SK-N-SH (cell line): ENCODE data around the gene IGF2. TPM values are rescaled to one million over a fixed set of nuclear protein-coding genes. Genes with fewer than 3 reads are reported as not detected.

Experiments used
- CTCF ChIA-PET: fragments of 300-600, 350-600 bp; formaldehyde crosslinking; extraction: SDS; loops from one replicate; lab custom pipeline; 2021; lab: Yijun Ruan, JAX
- POLR2A ChIA-PET: fragments of 350-600 bp; sonication (Branson Sonifier 250); formaldehyde crosslinking; extraction: SDS; loops from one replicate; lab custom pipeline; 2020; ENCODE audit warnings: antibody characterized with exemption, inconsistent platforms; lab: Yijun Ruan, JAX
- DNase-seq: peaks from one replicate; pipeline ENCODE4 v3.0.0; 2012
- H2AFZ ChIP-seq: fragments of 200-600 bp; sonication (generic); 2 replicates; pipeline ENCODE4 v1.8.1; 2016; ENCODE audit warnings: antibody characterized with exemption, mild to moderate bottlenecking, low read depth
- H3F3A ChIP-seq: fragments of 200-600 bp; sonication (generic); replicated peaks from 2 replicates; pipeline ENCODE3; 2016; ENCODE audit warnings: antibody characterized with exemption, mild to moderate bottlenecking; ENCODE audit not compliant: insufficient read depth
- H3K27ac ChIP-seq, 2 experiments: fragments of 200-500 bp in 1 of 2; fragments of 200-600 bp in 1 of 2; sonication (Bioruptor generic) in 1 of 2; sonication (generic), shearing (Covaris generic) in 1 of 2; 2 replicates each; pipeline versions ENCODE4 v1.5.1 to v1.6.1; 2014 to 2016; ENCODE audit warnings: low read depth in 2 of 2, inconsistent platforms in 1 of 2, low read length in 1 of 2, mild to moderate bottlenecking in 1 of 2, mixed read lengths in 1 of 2
- H3K27me3 ChIP-seq: fragments of 200-600 bp; sonication (generic), shearing (Covaris generic); 2 replicates; pipeline ENCODE4 v1.6.1; 2016; ENCODE audit warnings: mixed run types; ENCODE audit not compliant: insufficient read depth
- H3K36me3 ChIP-seq, 2 experiments: fragments of 200-500 bp in 1 of 2; fragments of 200-600 bp in 1 of 2; sonication (Bioruptor generic) in 1 of 2; sonication (generic) in 1 of 2; replicated peaks in 1 of 2; 2 replicates each; pipeline versions ENCODE3 to v1.5.1; 2014 to 2016; ENCODE audit warnings: low read length in 1 of 2, mild to moderate bottlenecking in 1 of 2; ENCODE audit not compliant: insufficient read depth in 2 of 2, control insufficient read depth in 1 of 2
- H3K4me1 ChIP-seq, 2 experiments: fragments of 200-500 bp in 1 of 2; fragments of 200-600 bp in 1 of 2; sonication (Bioruptor generic) in 1 of 2; sonication (generic), shearing (Covaris generic) in 1 of 2; 2 replicates each; pipeline versions ENCODE4 v1.5.1 to v1.6.1; 2014 to 2016; ENCODE audit warnings: low read depth in 1 of 2, low read length in 1 of 2, mixed run types in 1 of 2; ENCODE audit not compliant: insufficient read depth in 2 of 2, control insufficient read depth in 1 of 2
- H3K4me2 ChIP-seq: fragments of 200-600 bp; sonication (generic), shearing (Covaris generic); 2 replicates; pipeline ENCODE4 v1.6.1; 2017; ENCODE audit warnings: mixed run types
- H3K4me3 ChIP-seq, 2 experiments: fragments of 200-500 bp in 1 of 2; fragments of 200-600 bp in 1 of 2; sonication (Bioruptor generic) in 1 of 2; sonication (generic), shearing (Covaris generic) in 1 of 2; 2 replicates each; pipeline versions ENCODE4 v1.5.1 to v1.8.1; 2014 to 2016; ENCODE audit warnings: low read depth in 2 of 2, inconsistent platforms in 1 of 2, low read length in 1 of 2, mild to moderate bottlenecking in 1 of 2, mixed read lengths in 1 of 2, moderate library complexity in 1 of 2
- H3K79me2 ChIP-seq: fragments of 200-600 bp; sonication (generic); 2 replicates; pipeline ENCODE4 v1.8.1; 2017; ENCODE audit warnings: mild to moderate bottlenecking; ENCODE audit not compliant: insufficient read depth
- H3K9ac ChIP-seq: fragments of 200-600 bp; sonication (generic); 2 replicates; pipeline ENCODE4 v1.6.1; 2017; ENCODE audit warnings: mixed run types
- H3K9me2 ChIP-seq: fragments of 200-600 bp; sonication (generic); 2 replicates; pipeline ENCODE4 v1.6.1; 2017; ENCODE audit warnings: mixed run types
- H3K9me3 ChIP-seq: fragments of 200-600 bp; sonication (generic); 2 replicates; pipeline ENCODE4 v1.6.1; 2017; ENCODE audit warnings: mixed run types, mild to moderate bottlenecking, moderate library complexity
- H4K20me1 ChIP-seq: fragments of 200-600 bp; sonication (generic); 2 replicates; pipeline ENCODE4 v1.6.1; 2017; ENCODE audit warnings: mild to moderate bottlenecking, mixed run types; ENCODE audit not compliant: insufficient read depth
- FOSL2 ChIP-seq: IDR thresholded peaks from 2 replicates; pipeline ENCODE4 v1.4.0; 2012; ENCODE audit warnings: low read depth, mild to moderate bottlenecking, moderate library complexity, borderline replicate concordance
- FOXM1 ChIP-seq: IDR thresholded peaks from 2 replicates; pipeline ENCODE4 v1.4.0; 2012; ENCODE audit warnings: low read depth, mild to moderate bottlenecking
- MEF2A ChIP-seq: IDR thresholded peaks from 2 replicates; pipeline ENCODE4 v1.4.0; 2012; ENCODE audit warnings: low read depth, borderline replicate concordance
- NRF1 ChIP-seq: IDR thresholded peaks from 2 replicates; pipeline ENCODE4 v1.6.1; 2012; ENCODE audit warnings: low read depth, mild to moderate bottlenecking, low read length
- POLR2AphosphoS5 ChIP-seq: IDR thresholded peaks from 2 replicates; pipeline ENCODE4 v1.6.1; 2012; ENCODE audit warnings: low read depth, low read length
- RFX5 ChIP-seq: IDR thresholded peaks from 2 replicates; pipeline ENCODE4 v1.6.1; 2012; ENCODE audit warnings: mild to moderate bottlenecking, improper control_type of control experiment, low read length
- RXRA ChIP-seq: IDR thresholded peaks from 2 replicates; pipeline ENCODE4 v1.4.0; 2012; ENCODE audit warnings: low read depth, mild to moderate bottlenecking, borderline replicate concordance
- SIN3A ChIP-seq: IDR thresholded peaks from 2 replicates; pipeline ENCODE4 v1.6.1; 2012; ENCODE audit warnings: low read depth, mild to moderate bottlenecking, low read length, moderate library complexity, borderline replicate concordance
- TAF1 ChIP-seq: IDR thresholded peaks from 2 replicates; pipeline ENCODE4 v1.6.1; 2012; ENCODE audit warnings: low read depth, mild to moderate bottlenecking, low read length, moderate library complexity, borderline replicate concordance
- WGBS: methylation state at CpG from one replicate; pipeline ENCODE4 v1.1.6; 2017; ENCODE audit warnings: low lambda C conversion rate; 5-methylcytosine and 5-hydroxymethylcytosine counted together
- polyA plus RNA-seq, 3 experiments: library from polyadenylated mRNA; depleted of rRNA; stranded (reverse); fragments of >200 nt; gene quantifications; 2 replicates each; pipeline ENCODE4 v1.2.3, GENCODE V29; 2012
- TF ChIP-seq, protein P1 (sequence below): fragments of 150-350 bp; IDR thresholded peaks from 2 replicates; pipeline ENCODE4 v1.6.1; 2017; ENCODE audit warnings: antibody characterized with exemption, low read length, low read depth, borderline replicate concordance
- TF ChIP-seq, protein P2 (sequence below): fragments of 150-350 bp; IDR thresholded peaks from 2 replicates; pipeline ENCODE4 v1.6.1; 2016; ENCODE audit warnings: mild to moderate bottlenecking, low read depth, low read length
- TF ChIP-seq, protein P3 (sequence below): IDR thresholded peaks from 2 replicates; pipeline ENCODE4 v1.4.0; 2012; ENCODE audit warnings: low read depth
- TF ChIP-seq, protein P4 (sequence below): IDR thresholded peaks from 2 replicates; pipeline ENCODE4 v1.4.0; 2012; ENCODE audit warnings: low read depth, borderline replicate concordance
- TF ChIP-seq, protein P5 (sequence below): fragments of 200-600 bp; sonication (generic); IDR thresholded peaks from 2 replicates; pipeline ENCODE4 v1.6.1; 2017; ENCODE audit warnings: antibody characterized with exemption, mild to moderate bottlenecking, moderate library complexity

Gene IGF2
- polyA plus RNA-seq, 1 of the 3 experiments (the other 2 are of a cell fraction): 0.05 TPM

DNA sequence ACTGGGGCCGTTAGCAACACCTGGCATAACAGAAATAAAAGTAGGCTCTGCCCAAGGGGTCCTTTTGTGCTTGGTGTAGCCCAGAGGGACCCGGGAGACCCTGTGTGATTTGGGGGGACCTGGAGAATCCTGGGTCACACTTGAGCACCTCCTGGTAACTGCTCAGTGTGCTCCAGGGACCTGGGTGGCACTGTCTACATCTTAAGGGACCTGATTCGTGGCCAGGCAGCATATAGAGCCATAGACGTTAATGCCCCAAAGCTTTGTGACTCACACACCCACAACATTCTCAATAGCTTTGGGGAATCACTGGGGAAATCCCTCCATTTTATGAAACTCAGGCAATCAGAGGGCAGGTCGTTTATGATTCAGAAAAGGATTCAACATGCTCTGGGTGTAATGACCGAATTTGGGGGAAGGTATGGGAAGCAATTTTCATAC is 3.6 kb upstream of the IGF2 start (continued):
- no peak for TF ChIP-seq RXRA
- TF ChIP-seq MEF2A: no peak
- TF ChIP-seq RFX5: no peak
- TF ChIP-seq POLR2AphosphoS5: no peak
- TF ChIP-seq, protein P1, sequence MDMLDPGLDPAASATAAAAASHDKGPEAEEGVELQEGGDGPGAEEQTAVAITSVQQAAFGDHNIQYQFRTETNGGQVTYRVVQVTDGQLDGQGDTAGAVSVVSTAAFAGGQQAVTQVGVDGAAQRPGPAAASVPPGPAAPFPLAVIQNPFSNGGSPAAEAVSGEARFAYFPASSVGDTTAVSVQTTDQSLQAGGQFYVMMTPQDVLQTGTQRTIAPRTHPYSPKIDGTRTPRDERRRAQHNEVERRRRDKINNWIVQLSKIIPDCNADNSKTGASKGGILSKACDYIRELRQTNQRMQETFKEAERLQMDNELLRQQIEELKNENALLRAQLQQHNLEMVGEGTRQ: no peak
- TF ChIP-seq, protein P2, sequence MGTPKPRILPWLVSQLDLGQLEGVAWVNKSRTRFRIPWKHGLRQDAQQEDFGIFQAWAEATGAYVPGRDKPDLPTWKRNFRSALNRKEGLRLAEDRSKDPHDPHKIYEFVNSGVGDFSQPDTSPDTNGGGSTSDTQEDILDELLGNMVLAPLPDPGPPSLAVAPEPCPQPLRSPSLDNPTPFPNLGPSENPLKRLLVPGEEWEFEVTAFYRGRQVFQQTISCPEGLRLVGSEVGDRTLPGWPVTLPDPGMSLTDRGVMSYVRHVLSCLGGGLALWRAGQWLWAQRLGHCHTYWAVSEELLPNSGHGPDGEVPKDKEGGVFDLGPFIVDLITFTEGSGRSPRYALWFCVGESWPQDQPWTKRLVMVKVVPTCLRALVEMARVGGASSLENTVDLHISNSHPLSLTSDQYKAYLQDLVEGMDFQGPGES: no peak
- TF ChIP-seq, all 33 proteins: peak for 0

DNA sequence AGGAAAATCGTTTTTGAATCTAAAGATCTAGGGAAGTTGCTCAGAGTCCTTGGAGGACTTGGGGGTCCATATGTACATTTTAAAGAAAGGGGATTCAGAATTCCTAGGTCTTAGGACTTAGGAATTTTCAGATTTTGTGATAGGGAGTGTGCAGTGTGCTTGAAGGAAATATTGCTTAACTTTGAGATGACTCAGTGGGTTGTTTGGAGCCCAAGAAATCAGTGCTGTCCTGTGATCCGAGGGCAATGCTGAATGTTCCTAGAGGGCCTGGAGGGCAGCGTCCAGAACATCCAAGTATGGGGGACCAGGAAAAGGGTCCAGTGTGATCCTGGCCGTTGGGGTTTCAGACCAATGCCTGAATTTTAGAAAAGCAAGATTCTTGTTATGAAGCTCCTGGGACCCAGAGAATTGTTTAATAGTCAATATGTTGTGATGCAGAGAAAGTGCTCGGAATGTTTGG is 3.1 kb upstream of the IGF2 start:
- no peaks in the 10 kb centered on the region for H3K9me2 ChIP-seq
- peaks cover 72% of the 10 kb centered on the region for H3K27me3 ChIP-seq
- POLR2A ChIA-PET: interaction anchor here (1.2 kb wide), 1 partner anchor 8 kb away, joined by 3 read pairs; no protein-coding TSS in a partner anchor
- no peak overlapping the region for H2AFZ ChIP-seq
- no peaks in the 10 kb centered on the region for H3K9me3 ChIP-seq
- H4K20me1 ChIP-seq: no peaks in the 10 kb centered on the region
- DNase-seq: no peak
- no peaks in the 10 kb centered on the region for H3K36me3 ChIP-seq
- WGBS: under 1% methylated on average over 5 of the region's 5 CpGs
- TF ChIP-seq NRF1: no peak
- TF ChIP-seq RXRA: no peak
- no peak for TF ChIP-seq FOXM1
- no peak for TF ChIP-seq TAF1
- TF ChIP-seq FOSL2: no peak
- CTCF ChIA-PET: interaction anchor here (0.6 to 25.3 kb wide), 8 partner anchors 9 to 1050 kb away, joined by 3 to 1098 read pairs (median 14); partner anchors contain the start of genes SYT8 and TNNI2
- no peaks in the 10 kb centered on the region; a peak in 1 of 4 replicates for H3K4me1 ChIP-seq
- H3F3A ChIP-seq: peaks cover 8% of the 10 kb centered on the region
- H3K9ac ChIP-seq: no peak overlapping the region
- no peak overlapping the region; a peak in 1 of 4 replicates for H3K27ac ChIP-seq
- H3K79me2 ChIP-seq: no peaks in the 10 kb centered on the region
- no peak overlapping the region for H3K4me3 ChIP-seq
- H3K4me2 ChIP-seq: no peak overlapping the region

DNA sequence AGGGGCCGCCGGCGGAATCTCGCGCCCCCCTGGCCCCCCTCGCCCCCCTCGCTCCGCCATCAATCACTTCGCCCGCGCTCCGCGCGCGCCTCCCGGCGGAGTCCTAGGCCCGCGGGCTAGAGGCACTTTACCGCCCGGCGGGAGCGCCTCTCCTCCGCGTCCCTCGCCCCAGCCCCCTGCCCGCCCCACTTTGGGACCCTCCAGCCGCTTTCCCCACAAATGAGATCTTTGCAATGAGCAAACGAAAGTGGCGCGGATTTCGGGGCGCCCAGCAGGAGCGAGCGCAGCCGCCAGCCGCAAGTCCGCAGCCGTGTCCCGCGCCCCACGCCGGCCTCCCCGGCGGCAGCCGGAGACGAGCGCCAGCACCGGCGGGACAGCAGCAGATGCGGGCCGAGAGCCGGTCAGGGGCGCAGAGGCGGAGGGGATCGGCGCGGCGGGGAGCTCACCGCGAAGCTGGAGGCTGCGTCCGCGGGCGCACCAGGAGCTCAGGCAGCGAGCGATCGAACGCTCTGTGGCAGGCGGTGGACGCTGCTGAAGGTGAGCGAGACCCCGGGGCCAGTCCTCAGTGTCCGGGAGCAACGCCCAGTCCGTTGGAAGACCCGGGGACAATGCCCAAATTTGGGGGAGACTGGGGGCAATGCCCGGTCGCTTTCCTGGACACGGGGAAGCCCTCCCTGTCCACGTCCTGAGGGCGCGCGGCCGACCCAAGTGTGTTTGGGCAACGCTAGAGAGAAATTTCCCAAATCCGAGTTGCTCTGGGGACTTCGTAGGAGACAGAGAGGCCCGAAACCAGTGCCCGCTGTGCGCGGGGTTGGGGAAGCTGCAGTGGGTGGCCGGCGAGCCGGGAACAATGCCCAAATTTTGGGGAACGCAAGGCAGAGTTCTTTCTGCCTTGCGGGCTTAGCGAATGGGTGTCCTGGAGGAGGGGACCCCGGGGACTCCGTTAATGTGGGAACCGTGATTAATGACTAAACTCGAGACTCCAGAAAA is 1.5 kb upstream of the IGF2 start:
- Histone ChIP-seq H3K4me2 (no peak overlapping the region), H3F3A (peaks cover 8% of the 10 kb centered on the region), H3K27ac (no peak overlapping the region; a peak in 1 of 4 replicates), H4K20me1 (no peaks in the 10 kb centered on the region), H3K9me3 (no peaks in the 10 kb centered on the region), H3K9me2 (no peaks in the 10 kb centered on the region), H3K79me2 (no peaks in the 10 kb centered on the region), H3K27me3 (peaks cover 59% of the 10 kb centered on the region), H2AFZ (no peak overlapping the region), H3K4me3 (peak overlapping the region in 1 of 2 experiments; percentile 34; a peak in 1 of 4 replicates), H3K9ac (no peak overlapping the region), H3K4me1 (no peaks in the 10 kb centered on the region; a peak in 1 of 4 replicates), H3K36me3 (no peaks in the 10 kb centered on the region)
- ChIA-PET POLR2A (interaction anchor here (1.0 to 1.7 kb wide), 6 partner anchors 41 to 193 kb away, joined by 3 to 5 read pairs (median 4); no protein-coding TSS in a partner anchor), CTCF (interaction anchor here (0.6 to 25.3 kb wide), 18 partner anchors 7 to 488 kb away, joined by 3 to 1098 read pairs (median 4); partner anchors contain the start of genes SYT8 and TNNI2)
- DNase-seq: no peak
- WGBS: 12% methylated on average over 29 of the region's 102 CpGs
- TF ChIP-seq FOXM1 (no peak), SIN3A (no peak), RXRA (no peak)
- TF ChIP-seq, protein P3, sequence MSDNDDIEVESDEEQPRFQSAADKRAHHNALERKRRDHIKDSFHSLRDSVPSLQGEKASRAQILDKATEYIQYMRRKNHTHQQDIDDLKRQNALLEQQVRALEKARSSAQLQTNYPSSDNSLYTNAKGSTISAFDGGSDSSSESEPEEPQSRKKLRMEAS: no peak
- TF ChIP-seq, protein P1: no peak
- TF ChIP-seq, protein P4, sequence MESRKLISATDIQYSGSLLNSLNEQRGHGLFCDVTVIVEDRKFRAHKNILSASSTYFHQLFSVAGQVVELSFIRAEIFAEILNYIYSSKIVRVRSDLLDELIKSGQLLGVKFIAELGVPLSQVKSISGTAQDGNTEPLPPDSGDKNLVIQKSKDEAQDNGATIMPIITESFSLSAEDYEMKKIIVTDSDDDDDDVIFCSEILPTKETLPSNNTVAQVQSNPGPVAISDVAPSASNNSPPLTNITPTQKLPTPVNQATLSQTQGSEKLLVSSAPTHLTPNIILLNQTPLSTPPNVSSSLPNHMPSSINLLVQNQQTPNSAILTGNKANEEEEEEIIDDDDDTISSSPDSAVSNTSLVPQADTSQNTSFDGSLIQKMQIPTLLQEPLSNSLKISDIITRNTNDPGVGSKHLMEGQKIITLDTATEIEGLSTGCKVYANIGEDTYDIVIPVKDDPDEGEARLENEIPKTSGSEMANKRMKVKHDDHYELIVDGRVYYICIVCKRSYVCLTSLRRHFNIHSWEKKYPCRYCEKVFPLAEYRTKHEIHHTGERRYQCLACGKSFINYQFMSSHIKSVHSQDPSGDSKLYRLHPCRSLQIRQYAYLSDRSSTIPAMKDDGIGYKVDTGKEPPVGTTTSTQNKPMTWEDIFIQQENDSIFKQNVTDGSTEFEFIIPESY: no peak
- TF ChIP-seq, protein P5, sequence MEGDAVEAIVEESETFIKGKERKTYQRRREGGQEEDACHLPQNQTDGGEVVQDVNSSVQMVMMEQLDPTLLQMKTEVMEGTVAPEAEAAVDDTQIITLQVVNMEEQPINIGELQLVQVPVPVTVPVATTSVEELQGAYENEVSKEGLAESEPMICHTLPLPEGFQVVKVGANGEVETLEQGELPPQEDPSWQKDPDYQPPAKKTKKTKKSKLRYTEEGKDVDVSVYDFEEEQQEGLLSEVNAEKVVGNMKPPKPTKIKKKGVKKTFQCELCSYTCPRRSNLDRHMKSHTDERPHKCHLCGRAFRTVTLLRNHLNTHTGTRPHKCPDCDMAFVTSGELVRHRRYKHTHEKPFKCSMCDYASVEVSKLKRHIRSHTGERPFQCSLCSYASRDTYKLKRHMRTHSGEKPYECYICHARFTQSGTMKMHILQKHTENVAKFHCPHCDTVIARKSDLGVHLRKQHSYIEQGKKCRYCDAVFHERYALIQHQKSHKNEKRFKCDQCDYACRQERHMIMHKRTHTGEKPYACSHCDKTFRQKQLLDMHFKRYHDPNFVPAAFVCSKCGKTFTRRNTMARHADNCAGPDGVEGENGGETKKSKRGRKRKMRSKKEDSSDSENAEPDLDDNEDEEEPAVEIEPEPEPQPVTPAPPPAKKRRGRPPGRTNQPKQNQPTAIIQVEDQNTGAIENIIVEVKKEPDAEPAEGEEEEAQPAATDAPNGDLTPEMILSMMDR: no peak
